ENCODE results near the gene TSPO.

- TF ChIP-seq CTCF (IDR thresholded peaks at IDR 0.05) (no peak), EP300 (IDR thresholded peaks at IDR 0.05; ENCODE audit: low read depth) (no peak), POLR2A (IDR thresholded peaks at IDR 0.05) (no peak)
Measured at GRCh38 chr22:43166132-43166930, 15.0 kb downstream of the TSPO start.
